GM21619 (cell line): ENCODE measurements around the gene ERBB4.
"Not testable (repeated sequence)": the region's sequence is repeated elsewhere in the genome, so short reads cannot be mapped to it uniquely, and the experiment has no call there.

ENCODE experiments used
- ATAC-seq: cut with Tn5 transposase; IDR thresholded peaks from one replicate; pipeline ENCODE4 v1.9.1; 2021; ENCODE audit not compliant: unreplicated experiment

The ERBB4 gene

DNA sequence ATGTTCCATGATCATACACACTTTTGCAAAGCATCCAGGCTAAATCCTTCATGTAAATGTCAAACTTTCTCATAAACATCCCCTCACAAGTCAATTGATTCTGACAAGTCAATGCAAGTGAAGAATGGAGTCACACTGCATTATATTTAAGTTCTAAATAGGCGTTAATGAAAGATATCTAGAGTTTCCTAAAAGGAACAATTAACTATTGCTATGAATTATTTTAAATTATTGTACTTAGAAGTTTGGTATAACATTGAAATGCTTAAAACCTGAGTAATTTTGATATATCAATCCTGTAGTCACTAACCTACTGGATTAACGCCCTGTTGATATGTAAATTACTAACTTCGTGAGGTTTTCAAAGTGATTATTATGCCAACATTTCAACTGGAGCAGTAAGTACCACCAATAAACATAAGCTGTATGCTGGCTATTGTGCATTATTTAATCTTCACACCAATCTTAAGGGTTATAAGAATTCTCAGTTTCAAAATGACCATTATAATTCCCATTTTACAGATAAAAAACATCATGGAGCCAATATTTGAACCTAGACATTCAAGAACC is 884.3 kb downstream of the ERBB4 start:
- ATAC-seq = no peak

DNA sequence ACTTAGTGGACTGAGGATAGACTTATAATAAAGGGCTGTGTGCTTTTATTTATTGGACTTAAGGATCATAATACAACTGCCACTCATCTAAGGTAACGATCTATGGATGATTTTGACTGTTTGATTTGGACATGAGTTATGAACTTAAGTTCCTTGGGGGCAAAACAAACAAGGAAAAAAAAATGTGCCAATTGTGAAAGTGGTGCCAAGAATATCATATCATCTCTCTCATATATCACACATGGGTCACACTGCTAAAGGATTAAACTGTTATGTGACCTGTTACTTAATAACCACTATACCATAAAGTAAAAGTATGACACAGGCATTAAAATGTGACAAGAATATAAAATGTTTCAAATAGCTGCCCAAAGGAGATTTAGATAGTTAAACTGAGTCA is 886.3 kb downstream of the ERBB4 start:
- ATAC-seq = no peak

DNA sequence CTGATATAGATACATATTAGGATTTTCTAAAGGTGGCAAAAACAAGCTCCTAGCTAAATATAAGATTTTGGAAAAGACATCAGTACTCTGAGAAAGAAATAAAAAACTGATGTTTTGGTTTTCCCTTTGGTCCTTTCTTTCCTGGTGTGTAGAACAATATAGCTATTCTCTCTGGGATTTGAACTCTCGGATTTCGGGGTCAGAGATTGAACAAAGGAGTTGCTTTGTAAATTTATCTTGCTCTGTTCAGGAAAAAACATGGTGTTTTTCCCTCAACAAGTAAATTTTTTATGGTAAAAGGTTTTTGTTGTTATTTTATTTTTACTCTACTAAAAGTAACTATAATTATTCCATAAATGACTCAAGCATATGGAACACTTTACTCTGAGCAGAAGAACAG is 889.3 kb downstream of the ERBB4 start:
- no peak for ATAC-seq

DNA sequence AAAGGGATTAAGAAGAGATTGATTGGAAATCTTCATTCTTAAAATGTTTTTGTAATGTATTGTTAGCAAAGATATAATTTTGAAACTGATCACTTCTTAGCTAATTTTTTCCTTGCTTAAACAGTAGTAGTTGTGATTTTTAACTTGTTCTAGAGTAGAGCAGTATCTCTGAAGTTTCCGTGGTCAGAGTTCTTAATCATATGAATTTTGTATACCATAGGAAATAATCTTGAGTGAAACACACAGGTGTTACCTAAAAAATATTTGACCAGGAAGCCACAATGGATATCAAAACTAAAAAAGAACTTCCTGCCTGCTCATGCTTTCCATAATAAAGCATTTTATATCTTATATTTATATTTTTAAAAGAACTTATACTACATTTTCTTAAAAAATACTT is 907.1 kb downstream of the ERBB4 start:
- ATAC-seq = no peak

DNA sequence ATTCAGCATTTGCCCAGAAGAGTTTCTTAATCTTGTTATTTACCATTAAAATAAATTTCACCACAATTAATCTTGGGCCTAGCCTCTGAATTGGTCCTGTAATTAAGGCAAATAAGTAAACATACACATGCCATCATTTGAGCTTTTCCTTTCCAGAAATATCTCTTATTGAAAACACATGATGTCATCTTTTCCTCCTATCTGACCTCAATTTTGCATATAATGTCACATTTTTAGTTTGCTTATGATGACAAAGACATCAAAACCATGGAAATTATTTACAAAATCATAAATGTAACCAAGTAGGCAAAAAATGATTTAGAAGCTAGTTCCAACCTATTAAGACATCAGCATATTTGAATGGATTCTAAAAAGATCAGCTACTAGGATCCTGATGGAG is 915.5 kb downstream of the ERBB4 start:
- ATAC-seq = no peak

DNA sequence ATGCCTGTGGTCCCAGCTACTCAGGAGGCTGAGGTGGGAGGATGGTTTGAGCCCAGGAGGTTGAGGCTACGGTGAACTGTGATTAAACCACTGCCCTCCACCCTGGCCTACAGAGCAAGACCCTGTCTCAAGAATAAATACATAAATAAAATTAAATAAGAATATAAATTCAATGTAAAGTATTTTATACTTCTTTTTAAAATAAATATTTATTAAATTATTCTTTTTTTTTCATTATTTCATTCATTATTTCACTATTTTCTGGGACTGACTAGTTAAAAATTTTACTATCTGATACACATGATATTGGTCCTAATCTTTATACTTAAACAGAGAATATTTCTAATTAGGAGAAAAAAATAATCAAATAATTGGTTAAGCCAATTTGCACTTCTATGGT is 917.6 kb downstream of the ERBB4 start:
- no peak for ATAC-seq

DNA sequence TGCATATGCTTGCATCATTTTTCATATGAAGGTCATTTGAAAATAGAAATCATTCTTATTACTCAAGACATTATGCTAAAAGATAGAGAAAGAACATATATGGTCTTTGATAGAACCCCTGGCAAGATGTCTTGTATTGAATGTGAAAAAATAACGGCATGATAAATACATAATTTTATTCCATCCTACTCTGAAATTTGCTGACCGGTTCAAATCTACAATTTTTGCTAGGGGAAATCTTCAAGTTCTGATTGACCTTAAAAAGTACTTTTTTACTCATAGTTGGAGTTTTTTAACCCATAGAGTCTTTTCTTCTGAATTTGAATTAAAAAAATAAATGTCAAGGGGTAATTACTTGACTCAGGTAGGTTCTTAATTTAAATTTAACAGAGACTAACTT is 920.8 kb downstream of the ERBB4 start:
- ATAC-seq = no peak

DNA sequence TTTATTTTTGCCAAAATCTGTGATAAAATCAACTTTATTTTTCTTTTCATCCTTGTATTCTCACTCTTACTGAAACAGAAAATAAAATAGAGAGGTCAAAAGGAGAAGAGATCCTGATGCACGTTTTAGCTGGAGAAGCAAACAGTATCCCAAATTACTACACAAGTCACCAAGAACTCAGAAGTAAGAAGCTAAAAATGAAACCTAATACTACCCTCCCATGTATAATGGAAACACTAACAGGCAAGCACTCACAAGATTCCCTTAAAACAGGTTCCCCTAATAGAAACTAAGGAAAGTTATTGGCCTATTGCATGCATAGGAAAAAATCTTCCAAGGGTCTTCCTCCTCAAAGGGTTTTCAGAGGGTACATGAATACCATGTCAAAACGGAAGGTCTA is 927.0 kb downstream of the ERBB4 start:
- ATAC-seq = no peak

DNA sequence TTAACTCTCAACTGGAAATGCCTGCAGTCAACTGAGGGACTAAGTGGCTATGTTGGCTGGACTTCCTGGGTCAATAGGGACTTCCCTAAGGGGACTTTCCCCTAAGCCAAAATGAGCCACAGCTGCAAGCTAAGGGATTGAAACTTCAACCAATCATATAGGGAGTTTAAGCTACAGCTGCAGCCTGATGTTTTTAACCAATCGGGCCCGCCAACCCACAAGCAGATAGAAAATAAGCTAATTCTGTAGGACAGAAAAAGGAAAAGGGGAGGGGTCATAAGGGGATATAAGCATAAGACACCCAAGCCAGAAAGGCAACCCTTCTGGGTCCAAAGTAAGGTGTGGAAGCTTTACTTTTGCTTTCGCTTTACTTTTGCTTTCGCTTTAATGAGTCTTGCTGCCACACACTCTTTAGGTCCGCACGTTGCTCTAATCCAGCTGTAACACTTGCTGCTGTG is 927.5 kb downstream of the ERBB4 start:
- peak; percentile 54 for ATAC-seq

DNA sequence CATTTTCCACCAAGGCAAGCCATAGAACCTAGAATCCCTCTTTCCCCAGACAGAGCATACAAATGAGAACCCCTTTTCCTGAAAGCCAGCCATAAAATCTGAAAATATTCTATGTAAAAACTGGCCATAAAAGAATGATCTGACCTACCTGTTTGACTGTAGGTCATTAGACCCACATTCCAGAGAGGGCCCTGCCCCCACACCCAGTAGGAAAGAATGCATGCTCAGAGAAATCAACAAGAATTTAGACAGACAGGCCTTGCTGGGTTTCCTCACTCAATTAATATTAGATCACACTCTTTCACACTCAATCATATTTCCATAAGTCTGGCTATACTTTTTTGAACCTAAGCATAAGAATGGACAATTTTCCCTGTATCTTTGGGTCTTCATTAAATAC is 929.5 kb downstream of the ERBB4 start:
- no peak for ATAC-seq

DNA sequence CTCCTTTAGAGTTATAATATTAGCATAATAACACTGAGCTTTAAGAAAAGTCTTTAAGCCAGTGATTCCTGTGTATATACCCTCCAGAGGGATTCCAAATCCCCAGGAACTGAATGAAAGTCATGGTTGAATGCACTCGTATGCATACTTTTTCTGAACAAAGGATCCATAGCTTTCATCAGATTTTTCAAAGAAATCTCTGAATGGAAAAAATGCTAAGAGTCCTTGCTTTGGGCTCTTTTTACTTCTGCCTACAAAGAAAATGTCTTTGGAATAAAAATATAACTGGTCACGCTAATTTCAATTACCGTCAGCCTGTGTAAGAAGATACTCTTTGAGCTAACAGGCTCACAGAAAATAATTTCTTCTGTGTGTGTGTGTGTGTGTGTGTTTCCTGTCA is 939.5 kb downstream of the ERBB4 start:
- ATAC-seq = no peak

DNA sequence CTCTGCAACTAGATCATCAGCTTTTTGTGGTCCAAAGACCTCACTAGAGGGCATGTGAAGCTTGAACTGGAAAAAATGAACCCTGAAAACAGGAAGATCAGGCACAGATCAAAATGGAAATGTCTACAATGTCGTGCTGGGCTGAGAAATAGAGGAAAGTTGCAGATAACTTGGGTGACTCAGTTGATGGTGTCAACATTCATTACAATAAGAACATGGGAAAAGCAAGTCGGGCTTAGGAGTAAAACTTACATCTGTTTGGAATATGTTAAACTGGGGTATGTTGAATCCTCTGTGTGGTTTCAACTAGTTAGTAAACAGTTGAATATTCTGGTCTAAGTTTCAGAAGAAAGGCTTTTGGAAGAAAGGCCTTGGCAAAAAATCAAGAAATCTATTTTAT is 940.4 kb downstream of the ERBB4 start:
- ATAC-seq = no peak

DNA sequence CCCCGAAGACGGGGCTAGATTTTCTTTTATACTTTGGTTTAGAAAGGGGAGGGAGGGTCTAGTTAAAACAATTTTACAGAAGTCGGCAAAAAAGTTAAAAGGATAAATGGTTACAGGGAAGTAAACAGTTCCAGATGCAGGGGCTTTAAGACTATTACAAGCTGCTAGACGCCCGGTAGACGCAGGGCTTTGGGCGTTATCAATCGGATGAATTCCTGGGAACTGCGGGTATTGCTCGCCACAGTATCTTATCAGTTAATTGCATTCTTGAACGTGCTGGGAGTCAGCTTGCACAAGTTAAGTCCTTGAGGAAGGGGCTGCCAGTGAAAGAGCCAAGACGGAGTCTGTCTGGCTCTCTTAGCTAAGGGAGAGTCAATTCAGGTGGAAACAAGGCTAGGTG is 946.6 kb downstream of the ERBB4 start:
- not testable (repeated sequence) for ATAC-seq

DNA sequence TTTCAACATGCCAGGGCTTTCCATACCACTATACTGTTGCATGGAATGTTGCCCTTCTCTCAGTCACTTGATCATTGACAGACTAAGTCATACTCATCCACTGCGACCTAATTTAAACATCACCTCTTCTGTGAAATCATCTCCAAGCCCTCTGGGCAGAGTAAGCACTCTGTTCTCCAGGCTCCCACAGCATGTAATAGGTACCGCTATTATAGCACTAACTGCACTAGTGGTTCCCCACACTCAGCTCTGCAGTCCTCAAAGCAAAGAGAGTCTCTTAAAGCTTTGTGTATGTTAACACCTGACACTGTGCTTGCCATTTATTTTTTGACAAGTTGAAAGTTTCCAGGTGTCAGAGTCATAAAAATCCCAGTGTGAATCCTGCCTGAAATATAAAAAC is 947.2 kb downstream of the ERBB4 start:
- no peak for ATAC-seq

DNA sequence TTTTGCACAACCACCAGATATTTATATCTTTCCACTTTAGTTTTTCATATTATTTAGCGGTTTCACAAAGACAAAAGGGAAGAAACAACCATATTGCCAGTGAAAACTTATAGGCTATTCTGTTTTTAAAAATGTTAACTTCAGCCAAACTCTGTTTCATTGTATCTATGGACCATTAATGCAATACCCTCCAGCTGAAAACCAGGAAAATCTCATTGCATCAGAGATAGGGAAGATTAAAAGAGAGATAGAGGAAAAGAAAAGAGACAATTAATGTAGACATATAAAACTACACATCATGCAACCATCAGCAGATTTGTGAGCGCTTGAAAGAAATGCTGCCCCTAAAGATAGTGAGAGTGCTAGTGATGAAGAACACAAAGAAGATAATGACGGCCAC is 970.2 kb downstream of the ERBB4 start:
- no peak for ATAC-seq

DNA sequence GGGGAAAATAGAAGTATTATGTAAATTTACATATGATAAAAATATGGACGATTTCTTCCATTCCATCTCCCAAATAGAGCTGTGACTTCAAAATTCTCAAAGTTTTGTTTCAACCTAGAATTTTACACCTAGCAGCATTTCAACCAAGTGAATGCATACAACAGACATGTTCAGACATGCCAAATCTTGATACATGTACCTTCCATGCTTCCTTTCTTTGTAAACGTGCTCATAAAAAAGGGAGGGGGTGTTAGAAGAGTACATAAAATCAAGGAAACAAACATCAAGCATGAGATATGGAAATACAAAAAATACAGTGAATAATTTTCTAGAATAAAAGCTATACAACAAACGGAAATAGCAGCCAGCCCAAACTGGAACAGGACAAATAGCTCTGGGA is 974.2 kb downstream of the ERBB4 start:
- ATAC-seq = no peak

DNA sequence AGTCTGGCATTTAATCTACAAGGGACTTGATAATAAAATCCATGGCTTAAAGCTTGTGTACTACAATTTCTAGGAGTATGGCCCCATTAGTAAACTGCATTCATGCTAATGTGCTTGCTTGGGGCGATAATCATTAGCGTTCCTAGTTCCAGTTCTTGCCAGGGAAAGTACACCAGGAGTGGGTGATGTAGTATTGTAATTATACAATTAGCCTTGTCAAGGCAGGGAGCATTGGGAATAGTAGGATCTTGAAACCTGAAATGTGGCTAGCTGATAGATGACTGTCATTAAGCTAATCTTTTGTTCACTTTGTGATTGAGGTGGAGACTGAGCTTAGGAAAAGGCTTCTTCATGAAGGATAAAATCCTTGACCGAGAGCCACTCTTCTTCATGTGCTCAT is 993.0 kb downstream of the ERBB4 start:
- ATAC-seq = no peak

DNA sequence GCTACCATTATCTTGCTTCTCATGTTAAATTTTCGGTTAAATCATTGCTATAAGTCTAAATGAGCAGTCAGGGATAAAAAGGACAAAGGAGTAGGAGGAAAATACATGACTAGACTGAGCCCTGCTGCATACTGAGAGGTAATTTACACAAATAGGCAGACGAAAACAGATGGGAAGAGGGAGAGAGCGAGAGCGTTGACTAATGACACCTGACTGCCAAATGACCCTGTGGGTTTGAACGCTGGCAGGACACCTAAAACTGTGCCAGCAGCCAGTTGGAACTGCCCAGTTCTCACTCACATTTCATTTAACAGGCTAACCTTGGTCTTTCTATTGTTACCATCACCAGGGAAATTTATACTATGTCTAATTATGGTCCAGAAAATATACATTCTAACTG is 1004.0 kb downstream of the ERBB4 start:
- ATAC-seq = no peak

DNA sequence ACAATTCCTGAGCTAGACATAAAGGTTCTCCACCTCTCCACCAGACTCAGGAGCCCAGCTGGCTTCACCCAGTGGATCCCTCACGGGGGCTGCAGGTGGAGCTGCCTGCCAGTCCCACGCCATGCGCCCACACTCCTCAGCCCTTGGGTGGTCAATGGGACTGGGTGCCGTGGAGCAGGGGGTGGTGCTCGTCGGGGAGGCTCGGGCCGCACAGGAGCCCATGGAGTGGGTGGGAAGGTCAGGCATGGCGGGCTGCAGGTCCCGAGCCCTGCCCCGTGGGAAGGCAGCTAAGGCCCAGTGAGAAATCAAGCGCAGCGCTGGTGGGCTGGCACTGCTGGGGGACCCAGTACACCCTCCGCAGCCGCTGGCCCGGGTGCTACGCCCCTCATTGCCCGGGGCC is 1014.4 kb downstream of the ERBB4 start:
- not testable (repeated sequence) for ATAC-seq

DNA sequence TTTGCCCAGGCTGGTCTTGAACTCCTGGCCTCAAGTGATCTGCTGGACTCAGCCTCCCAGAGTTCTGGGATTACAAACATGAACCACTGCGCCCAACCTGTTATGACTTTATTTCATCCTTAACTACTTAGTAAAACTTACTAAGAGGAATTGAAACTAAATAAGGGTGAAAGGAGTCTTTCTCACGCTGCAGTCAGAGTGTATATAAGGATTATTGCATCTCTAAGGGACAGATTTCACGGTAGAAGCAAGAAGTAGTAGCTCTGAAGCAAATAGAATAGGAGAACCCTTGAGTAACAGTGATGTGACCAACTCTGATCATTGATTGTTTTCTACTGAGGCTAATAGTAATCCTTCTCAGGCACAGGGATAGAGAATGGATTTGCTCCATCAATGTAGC is 1022.1 kb downstream of the ERBB4 start:
- no peak for ATAC-seq

DNA sequence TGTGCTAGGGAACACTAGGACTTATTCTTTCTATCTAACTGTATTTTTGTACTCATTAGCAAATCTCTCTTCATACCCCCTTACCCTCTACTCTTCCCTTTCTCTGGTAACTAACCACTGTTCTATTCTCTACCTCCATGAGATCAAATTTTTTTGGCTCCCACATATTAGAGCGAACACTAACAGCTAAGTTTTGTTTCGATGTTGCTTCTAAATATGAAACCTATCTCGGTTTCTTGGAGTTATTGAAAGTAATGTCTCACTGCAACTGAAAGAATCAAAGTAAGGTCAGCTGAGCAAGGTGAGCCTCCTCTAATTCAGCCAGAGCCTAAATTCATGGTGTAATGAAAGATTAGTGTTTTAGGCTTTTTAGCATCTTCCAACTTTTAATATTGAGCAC is 1024.6 kb downstream of the ERBB4 start:
- ATAC-seq = no peak

DNA sequence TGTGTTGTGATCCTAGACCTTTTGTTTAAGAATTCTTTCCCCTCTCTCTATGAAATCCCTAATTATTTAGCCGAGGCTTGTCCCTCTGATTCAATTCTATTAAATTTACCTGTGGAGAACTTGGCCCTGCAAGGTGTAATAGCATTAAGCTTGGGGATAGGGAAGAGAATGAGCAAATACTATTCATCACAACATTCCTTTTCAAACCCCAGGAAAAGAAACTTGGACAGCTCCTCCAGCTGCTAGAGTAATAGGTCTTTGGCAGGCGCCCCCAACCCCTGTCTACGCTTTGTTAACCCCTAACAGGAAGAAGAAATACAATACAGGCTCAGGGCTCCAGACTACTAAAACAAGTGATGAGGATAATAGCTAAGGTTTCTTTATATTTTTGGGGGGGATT is 1025.2 kb downstream of the ERBB4 start:
- ATAC-seq = no peak

DNA sequence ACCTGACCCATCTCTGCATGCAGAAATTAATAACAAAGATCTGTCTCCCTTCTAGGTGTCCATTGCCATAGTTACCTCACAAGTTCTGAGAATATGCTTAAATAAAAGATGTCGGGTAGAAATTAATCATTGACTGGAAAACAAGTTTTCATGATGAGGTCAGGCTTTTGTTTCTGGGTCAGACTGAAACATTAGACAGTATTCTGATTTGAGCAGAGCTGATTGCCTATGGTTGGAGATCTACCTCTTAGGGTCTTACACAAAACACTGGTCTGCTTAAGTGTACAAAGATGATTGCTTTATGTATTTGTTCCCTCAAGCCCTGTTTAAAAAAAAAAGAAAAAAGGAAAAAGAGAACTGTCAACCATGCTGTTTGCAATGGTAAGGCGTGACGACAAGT is 1025.8 kb downstream of the ERBB4 start:
- no peak for ATAC-seq

DNA sequence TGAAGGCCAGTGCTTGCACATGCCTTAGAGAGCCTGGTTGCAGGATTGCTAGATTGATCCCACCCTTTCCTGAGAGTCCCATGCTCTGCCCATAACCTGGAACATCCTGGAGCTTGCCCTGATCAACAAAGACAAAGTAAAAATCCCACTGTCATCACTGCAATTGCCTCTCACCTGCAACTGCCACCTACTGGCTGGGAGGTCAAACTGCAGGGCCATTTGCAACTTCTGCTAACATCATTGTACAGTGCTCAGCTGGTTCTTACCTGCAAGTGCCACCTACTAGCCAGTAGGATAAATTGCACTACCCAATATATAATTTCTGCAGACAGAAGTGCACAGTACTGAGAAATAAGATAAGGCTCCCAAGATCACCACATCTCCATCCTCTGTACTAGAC is 1034.7 kb downstream of the ERBB4 start:
- ATAC-seq = no peak
